ENCODE results near the gene SH3BGRL2. TPM values are rescaled to one million over a fixed set of nuclear protein-coding genes. Genes with fewer than 3 reads are reported as not detected.

SH3BGRL2 gene
- total RNA-seq (2021; fragmentation: NEBNext Ultra II Directional; extraction: Animal tissue kit (Norgen Biotek cat#: 25700)): under 1 TPM; 0.14 to 0.43 (median 0.23) TPM
- long read RNA-seq, partial matches to known transcripts: 0 of 1 reads
- long read RNA-seq, other reads (novel, unspliced or antisense): 1 of 1 reads

DNA sequence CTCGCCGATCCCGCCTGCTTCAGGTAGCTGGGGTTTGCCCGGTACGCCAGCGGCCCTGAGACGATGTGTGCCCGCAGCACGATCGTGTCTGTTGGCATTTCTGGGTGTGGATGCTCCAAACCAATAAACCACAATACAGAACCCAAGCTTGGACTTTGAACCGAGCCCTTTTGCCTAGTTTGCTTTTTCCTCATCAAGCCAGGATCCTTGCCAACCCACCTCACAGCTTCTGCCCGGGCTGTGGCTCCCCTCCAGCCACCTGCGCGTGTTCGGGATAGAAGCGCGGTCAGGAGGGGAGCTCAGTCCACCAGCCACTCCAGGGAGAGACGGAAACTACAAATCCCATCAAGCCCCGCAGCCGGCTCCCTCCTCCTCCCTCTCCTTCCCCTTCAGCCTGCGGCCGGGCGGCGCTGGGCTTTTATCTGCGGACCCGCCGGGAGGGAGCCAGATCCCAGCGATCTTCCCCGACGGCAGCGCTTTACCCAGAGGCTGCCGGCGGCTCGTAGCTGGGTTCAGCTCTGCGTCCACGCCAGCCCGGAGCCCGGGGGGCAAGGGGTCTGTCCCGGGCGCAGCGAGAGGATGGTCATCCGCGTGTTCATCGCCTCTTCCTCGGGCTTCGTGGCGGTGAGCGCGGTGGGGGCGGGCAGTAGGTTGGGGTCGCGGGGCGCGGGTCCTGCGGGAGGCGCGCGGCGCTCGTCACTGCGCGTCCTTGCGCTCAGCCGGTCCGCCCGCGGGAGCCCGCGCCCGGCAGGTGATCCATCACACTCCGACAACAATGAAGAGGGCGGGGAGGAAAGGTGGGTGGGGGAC, at the start of gene SH3BGRL2:
Gene SH3BGRL2 (plus strand): TSS at position 447 of the 810 bp plus-strand sequence. CDS start 133 bp downstream, at position 580.
- no peak for TF ChIP-seq CTCF (IDR thresholded peaks at IDR 0.05)
- H3K9me3 Mint-ChIP-seq: no peaks in the 10 kb centered on the region
- H3K27ac Mint-ChIP-seq: no peak within 1 kb of the TSS
- no peak for DNase-seq
- H3K27me3 Mint-ChIP-seq (ENCODE audit: insufficient read depth): peaks cover 22% of the 10 kb centered on the region
- peak within 1 kb of the TSS; percentile 59 for H3K4me3 Mint-ChIP-seq
- H3K4me1 Mint-ChIP-seq (ENCODE audit: low read depth): peaks cover 5% of the 10 kb centered on the region; the same call in 1 of the 2 replicates
- H3K36me3 Mint-ChIP-seq (ENCODE audit: low read depth): no peaks in the 10 kb centered on the region

DNA sequence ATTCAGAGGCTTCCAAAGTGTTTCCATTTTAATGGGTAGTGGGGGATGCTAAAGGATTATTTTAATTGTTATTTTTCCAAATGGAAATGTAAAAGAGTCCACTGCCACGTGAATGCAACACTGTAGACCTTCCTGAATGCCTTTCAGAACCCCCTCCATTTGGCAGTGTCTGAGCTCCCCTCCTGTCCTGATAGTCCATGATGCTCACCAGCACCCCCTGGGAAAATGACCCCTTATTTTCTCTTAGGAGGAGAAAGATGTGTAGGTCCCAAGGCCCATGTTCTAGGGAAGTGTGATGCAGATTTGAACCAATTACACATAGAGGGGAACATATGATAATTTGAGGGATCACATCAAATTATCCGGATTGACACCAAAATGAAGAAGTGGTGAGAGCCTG, 46.8 kb upstream of the SH3BGRL2 start:
- peaks cover 16% of the 10 kb centered on the region for H3K9me3 Mint-ChIP-seq
- no peak for DNase-seq
- H3K27ac Mint-ChIP-seq: no peak overlapping the region
- peaks cover 1% of the 10 kb centered on the region; the same call in 1 of the 2 replicates for H3K27me3 Mint-ChIP-seq (ENCODE audit: insufficient read depth)
- H3K4me1 Mint-ChIP-seq (ENCODE audit: low read depth): no peaks in the 10 kb centered on the region
- no peaks in the 10 kb centered on the region for H3K36me3 Mint-ChIP-seq (ENCODE audit: low read depth)
- TF ChIP-seq CTCF (IDR thresholded peaks at IDR 0.05): no peak
- no peak overlapping the region for H3K4me3 Mint-ChIP-seq

GRCh38 chr6:79586548-79586947, 44.6 kb upstream of the SH3BGRL2 start:
- Mint-ChIP-seq H3K36me3 (ENCODE audit: low read depth) (no peaks in the 10 kb centered on the region), H3K4me3 (no peak overlapping the region), H3K27ac (no peak overlapping the region), H3K4me1 (ENCODE audit: low read depth) (no peaks in the 10 kb centered on the region), H3K9me3 (peaks cover 11% of the 10 kb centered on the region), H3K27me3 (ENCODE audit: insufficient read depth) (peaks cover 1% of the 10 kb centered on the region; the same call in 1 of the 2 replicates)
- peak; percentile 36 for DNase-seq
- peak; percentile 70 for TF ChIP-seq CTCF (IDR thresholded peaks at IDR 0.05)

GRCh38 chr6:79589701-79590100, 41.4 kb upstream of the SH3BGRL2 start:
- no peaks in the 10 kb centered on the region for H3K9me3 Mint-ChIP-seq
- H3K4me1 Mint-ChIP-seq (ENCODE audit: low read depth): no peaks in the 10 kb centered on the region
- no peak for TF ChIP-seq CTCF (IDR thresholded peaks at IDR 0.05)
- no peak for DNase-seq
- peaks cover 1% of the 10 kb centered on the region; the same call in 1 of the 2 replicates for H3K27me3 Mint-ChIP-seq (ENCODE audit: insufficient read depth)
- no peak overlapping the region for H3K27ac Mint-ChIP-seq
- H3K4me3 Mint-ChIP-seq: no peak overlapping the region
- no peaks in the 10 kb centered on the region for H3K36me3 Mint-ChIP-seq (ENCODE audit: low read depth)

- Mint-ChIP-seq H3K9me3 (no peaks in the 10 kb centered on the region), H3K27ac (no peak overlapping the region), H3K4me3 (no peak overlapping the region), H3K4me1 (ENCODE audit: low read depth) (peaks cover 7% of the 10 kb centered on the region), H3K36me3 (ENCODE audit: low read depth) (no peaks in the 10 kb centered on the region), H3K27me3 (ENCODE audit: insufficient read depth) (peaks cover 2% of the 10 kb centered on the region; the same call in 1 of the 2 replicates)
- no peak for TF ChIP-seq CTCF (IDR thresholded peaks at IDR 0.05)
- no peak for DNase-seq
These were observed 34.0 kb upstream of the SH3BGRL2 start for GRCh38 chr6:79597155-79597554.
